Tibial nerve (tissue), 3 donors: ENCODE measurements around the gene EOLA1.
"Not testable (repeated sequence)": the region's sequence is repeated elsewhere in the genome, so short reads cannot be mapped to it uniquely, and the experiment has no call there.

Experiments used
- EP300 ChIP-seq, 2 donors: sonication (generic); formaldehyde crosslinking; IDR thresholded peaks; one replicate each; pipeline ENCODE4 v1.6.1; 2017; ENCODE audit warnings: antibody characterized with exemption in 2 of 2, mild to moderate bottlenecking in 1 of 2
- POLR2A ChIP-seq, 2 donors: fragments of 450-650 bp; IDR thresholded peaks; one replicate each; pipeline ENCODE4 v1.6.1; 2017; ENCODE audit warnings: antibody characterized with exemption in 2 of 2, mild to moderate bottlenecking in 2 of 2, moderate library complexity in 2 of 2

GRCh38 chrX:149587359-149587758 lies 46.5 kb downstream of the EOLA1 start, which contains the start of gene MAGEA9B:
- not testable (repeated sequence) for TF ChIP-seq EP300, POLR2A (IDR thresholded peaks at IDR 0.05)
